22Rv1 (cell line): ENCODE results near the gene FYN.

Experiments used
- ZFX ChIP-seq: fragments of 450-650 bp; IDR thresholded peaks from 2 replicates; pipeline ENCODE4 v1.6.1; 2017; ENCODE audit warnings: antibody characterized with exemption, borderline replicate concordance
- TF ChIP-seq, protein P1 (sequence below): fragments of 450-650 bp; IDR thresholded peaks from 2 replicates; pipeline ENCODE4 v1.5.1; 2017; ENCODE audit warnings: mild to moderate bottlenecking

DNA sequence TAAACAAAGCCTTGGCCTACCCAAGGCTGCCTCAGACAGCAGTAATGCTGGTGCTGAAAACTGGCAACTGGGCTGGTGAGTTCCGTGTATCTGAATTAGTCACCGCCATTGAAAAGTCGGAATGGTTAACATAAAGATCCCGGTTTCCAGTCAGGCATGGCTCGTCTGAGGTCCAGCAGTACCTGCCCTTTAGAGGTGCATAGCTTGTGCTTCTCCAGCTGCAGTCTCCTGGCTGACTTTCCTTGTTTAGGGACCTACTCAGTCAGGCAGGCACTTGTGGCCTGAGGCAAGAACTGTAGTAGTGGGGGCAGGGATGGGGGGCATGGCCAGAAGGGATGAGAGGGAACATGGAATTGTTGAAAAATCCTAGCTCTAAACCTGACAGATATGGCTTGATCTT, 101.6 kb downstream of the FYN start:
- TF ChIP-seq, protein P1, sequence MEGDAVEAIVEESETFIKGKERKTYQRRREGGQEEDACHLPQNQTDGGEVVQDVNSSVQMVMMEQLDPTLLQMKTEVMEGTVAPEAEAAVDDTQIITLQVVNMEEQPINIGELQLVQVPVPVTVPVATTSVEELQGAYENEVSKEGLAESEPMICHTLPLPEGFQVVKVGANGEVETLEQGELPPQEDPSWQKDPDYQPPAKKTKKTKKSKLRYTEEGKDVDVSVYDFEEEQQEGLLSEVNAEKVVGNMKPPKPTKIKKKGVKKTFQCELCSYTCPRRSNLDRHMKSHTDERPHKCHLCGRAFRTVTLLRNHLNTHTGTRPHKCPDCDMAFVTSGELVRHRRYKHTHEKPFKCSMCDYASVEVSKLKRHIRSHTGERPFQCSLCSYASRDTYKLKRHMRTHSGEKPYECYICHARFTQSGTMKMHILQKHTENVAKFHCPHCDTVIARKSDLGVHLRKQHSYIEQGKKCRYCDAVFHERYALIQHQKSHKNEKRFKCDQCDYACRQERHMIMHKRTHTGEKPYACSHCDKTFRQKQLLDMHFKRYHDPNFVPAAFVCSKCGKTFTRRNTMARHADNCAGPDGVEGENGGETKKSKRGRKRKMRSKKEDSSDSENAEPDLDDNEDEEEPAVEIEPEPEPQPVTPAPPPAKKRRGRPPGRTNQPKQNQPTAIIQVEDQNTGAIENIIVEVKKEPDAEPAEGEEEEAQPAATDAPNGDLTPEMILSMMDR, result no peak
- no peak for TF ChIP-seq ZFX
